GM19043 (cell line): ENCODE results near the gene ILDR1.

ENCODE experiments used
- ATAC-seq: cut with Tn5 transposase; IDR thresholded peaks from one replicate; pipeline ENCODE4 v1.9.1; 2021; ENCODE audit warnings: low read depth; ENCODE audit not compliant: unreplicated experiment

Gene ILDR1

DNA sequence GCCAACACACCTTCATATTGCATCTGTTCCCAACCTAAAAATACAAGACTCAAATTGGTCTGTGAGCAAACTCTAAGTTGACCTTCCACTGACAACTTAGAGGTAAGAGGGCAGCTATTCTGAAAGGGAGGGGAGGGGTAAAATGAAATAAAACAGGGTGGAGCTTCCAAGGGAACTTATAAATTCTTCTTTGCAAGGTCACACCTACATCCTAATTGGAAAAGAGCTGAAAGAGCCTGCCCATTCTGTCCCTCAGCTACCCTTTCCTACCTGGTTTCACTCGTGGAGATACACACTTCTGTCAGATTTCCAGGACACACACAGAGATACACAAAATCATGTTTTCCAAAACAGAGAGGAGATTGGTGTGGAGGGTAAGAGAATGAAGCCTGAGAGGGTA is 1.0 kb downstream of the ILDR1 start:
- no peak for ATAC-seq

GRCh38 chr3:122019493-122019892 is 2.6 kb downstream of the ILDR1 start:
- no peak for ATAC-seq

DNA sequence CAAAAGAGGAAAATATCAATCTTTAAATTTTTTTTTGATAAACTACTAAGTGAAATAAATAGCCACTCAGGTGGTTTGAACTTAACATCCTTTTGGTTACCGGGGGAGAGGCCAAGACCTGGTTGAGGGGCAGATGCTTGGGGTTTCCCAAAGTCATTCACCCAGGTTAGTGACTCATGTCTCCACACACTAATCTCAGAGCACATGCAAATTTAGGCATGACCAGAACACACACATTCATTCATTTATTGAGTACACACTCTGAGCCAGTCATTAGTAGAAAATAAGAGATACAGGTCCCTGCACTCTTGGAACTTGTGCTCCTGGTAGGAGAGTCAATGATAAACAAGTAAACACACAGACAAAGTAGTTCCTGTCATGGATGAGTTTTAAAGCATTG is 7.3 kb downstream of the ILDR1 start:
- ATAC-seq, result peak; percentile 84

- ATAC-seq, result no peak
Measured at GRCh38 chr3:122013448-122013925, 8.6 kb downstream of the ILDR1 start.

DNA sequence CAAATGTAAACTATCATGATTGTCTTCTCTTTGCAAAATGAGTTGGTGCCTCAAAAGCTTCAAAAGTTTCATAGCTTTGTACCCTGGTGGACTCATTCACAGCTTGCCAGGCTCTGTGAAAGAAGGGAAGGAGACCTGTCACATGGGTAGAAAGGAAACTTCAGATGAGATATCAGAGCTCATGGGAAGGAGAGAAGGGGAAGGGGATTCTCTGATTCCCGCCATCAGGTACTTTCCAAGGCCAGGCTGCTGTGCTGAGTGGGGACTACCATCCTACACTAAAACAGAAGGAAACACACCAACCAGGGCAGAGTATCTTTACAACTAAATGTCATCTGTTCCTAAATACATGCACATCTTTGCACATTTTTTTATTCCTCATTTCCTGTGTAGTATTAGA is 9.2 kb downstream of the ILDR1 start:
- no peak for ATAC-seq

- ATAC-seq, result no peak
Measured at GRCh38 chr3:122011396-122011795, 10.7 kb downstream of the ILDR1 start.

- ATAC-seq, result no peak
Measured at GRCh38 chr3:122010506-122010905, 11.5 kb downstream of the ILDR1 start.

- ATAC-seq, result no peak
Measured at GRCh38 chr3:122008166-122008565, 13.9 kb downstream of the ILDR1 start.

DNA sequence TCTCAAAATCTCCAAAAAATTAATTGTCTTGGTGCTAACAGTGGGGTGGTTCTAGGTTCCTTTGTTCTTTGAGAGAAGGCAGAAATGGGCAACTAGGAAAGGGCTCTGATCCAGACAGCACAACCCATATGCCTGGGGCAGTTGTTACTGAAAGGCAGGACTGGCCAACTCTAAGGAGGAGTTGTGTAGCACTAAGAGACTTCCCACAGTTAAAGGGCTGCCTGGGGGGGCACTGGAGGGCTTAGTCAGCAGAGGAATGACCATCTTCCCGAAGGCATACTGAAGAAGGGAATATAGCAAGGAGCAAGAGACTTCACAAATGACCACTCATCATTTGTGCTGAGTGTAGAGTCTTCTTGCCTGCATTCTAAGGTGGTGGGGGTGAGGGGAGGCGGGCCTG is 15.8 kb downstream of the ILDR1 start:
- ATAC-seq, result no peak

GRCh38 chr3:122004991-122005565 is 17.0 kb downstream of the ILDR1 start:
- no peak for ATAC-seq

- no peak for ATAC-seq
Measured at GRCh38 chr3:122004107-122004506, 17.9 kb downstream of the ILDR1 start.

DNA sequence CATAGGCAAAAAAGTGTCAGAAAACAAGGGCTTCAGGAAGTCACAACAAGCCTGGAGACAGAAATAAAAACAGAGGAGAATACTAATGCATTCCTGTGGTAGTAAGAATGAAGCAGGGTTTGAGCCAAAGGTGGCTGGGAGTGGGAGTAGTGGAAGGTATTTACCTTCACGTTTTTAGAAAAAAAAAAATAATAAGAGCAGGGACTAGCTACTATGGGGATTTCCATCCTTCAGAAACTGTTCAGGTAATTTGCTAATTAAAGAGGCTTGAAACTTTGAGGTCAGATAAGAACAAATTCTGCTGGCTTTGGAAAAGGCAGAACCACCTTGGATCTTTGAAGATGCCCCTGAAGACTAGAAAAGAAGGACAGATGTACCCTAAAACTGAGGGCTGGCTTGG is 18.4 kb downstream of the ILDR1 start:
- no peak for ATAC-seq

DNA sequence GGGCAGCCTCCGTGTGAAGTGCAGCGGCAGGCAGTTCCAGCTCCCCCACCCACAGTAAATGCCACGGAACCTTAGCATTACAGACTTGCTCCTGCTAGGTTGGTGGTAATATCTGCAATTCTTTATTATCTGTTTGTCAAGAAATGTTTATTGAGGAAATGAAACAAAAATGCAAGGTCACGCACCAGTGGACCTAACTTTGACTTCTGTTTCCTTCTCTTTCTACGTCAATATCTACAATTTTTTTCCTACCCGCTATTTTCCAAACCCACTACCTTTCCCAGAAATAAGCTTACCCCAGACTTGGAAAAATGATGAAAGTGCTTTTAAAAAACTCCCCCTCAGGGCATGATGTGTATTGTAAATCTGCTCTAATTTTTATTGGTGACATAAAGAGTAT is 18.9 kb downstream of the ILDR1 start:
- ATAC-seq, result no peak

DNA sequence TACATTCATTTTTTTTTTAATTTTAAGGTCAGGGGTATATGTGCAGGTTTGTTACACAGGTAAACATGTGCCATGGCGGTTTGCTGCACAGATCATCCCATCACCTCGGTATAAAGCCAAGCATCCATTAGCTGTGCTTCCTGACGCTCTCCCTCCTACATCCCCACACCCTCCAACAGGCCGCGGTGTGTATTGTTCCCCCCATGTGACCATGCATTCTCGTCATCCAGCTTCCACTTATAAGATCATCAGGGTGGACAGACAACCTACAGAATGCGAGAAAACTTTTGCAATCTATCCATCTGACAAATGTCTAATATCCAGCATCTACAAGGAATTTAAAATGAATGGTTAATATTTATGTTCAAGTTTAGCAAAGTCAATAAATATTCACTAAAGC is 19.4 kb downstream of the ILDR1 start:
- no peak for ATAC-seq

GRCh38 chr3:122001892-122002291 is 20.2 kb downstream of the ILDR1 start:
- no peak for ATAC-seq

DNA sequence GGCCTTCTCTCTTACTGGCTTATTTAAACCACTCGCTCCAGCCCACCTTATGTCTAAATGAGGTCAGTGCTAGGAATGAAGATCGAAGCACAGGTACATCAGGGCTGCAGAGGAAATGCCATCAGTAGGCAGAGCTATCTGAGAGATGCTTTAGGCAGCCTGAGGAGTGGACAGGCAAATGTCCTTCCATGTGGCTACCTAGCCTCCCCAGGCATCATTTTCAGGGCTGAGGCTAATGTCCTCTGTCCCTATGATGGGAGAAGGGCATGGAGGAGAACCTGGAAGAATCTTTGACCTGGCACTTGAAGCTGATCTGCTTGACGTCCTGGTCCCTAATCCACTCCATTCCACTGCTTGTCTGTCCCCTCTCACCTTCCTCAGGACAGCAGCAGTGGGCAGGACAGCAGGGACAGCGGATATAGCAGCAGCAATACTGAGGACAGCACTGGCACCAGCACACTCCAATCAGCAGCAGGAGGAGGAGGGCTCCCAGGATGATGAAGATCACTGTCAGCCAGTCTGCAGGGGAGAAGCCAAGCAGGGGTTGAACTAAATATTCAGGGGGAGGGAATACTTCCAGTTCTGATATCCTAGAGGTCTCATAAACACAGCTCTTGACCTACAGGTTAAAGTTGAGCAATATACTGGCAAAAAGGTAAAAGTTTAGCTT is 21.0 kb downstream of the ILDR1 start:
- ATAC-seq, result no peak

DNA sequence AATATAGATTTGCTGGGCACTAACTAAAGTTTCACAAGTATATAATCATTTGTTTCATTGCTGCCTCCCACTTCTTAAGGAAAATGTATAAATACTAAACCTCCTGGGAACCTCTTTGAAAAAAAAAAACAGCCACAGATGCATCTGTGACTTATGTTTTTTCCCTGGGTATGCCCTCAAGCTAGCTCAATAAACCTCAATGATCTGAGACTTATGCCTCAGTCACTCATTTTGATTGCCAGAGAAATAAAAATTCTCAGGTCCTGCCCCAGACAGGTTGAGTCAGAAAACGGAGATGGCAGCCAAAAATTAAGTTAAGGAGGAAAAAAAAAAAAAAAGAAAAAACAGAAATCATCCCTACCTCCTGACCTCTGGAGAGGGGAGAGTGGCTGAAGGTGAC is 22.1 kb downstream of the ILDR1 start:
- ATAC-seq, result no peak

DNA sequence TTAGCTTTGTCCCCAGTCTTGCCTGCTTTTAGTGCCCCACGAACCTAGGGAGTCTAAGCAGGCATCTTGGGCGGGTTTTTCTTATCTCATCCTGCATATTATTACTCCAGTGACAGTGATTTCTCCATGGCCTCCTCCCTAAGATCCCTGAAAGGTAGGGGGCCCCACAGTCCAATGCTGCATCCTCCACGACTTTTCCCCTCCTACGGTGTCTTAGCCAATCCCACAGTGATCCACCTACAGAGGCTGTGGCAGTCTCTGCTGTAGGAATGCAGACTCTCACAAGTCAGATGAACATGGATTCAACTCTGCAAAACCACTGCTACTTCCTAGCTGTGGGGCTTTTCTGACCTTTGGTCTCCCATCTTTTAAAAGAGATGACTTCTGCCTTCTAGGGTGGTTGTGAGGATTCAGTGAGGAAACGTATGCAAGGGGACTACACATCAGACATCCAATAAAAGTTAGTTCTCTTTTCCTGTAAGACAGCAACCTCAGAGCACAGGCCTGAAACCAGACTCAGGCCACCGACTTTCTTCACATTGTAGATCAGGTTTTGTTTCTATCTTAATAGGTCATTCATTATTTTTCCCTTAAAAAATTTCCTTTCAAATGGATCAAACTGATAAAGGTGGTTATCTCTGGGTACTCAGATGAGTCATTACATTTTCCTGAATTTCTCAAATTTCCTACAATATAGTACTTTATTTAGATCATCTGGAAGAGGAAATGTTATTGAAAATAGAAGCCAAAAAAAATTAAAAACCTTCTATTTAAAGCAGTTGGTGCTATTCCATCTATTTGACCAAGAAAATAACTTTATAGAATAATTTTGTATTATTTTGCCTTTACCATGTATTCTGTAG is 23.2 kb downstream of the ILDR1 start:
- ATAC-seq, result no peak

GRCh38 chr3:121998030-121998580 is 23.9 kb downstream of the ILDR1 start:
- ATAC-seq, result no peak

DNA sequence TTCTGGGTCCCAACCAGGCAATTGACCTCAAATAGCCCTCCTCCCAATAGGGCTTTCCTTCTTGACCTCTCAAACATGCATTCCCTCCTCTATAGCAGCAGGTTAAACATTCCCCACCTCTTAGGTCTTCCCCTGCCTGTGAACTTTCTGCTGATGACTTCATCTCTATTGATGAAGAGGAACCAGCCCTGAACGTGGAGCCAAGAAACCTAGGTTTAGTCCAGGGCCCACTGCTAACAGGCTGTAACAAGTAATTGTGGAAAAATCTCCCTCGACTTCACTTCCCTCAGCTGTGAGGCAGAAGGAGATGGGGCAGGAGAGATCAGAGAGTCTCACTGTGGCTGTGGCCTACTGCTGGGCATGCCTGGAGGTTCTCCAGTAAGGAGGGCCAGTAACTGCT is 24.7 kb downstream of the ILDR1 start:
- ATAC-seq, result no peak

DNA sequence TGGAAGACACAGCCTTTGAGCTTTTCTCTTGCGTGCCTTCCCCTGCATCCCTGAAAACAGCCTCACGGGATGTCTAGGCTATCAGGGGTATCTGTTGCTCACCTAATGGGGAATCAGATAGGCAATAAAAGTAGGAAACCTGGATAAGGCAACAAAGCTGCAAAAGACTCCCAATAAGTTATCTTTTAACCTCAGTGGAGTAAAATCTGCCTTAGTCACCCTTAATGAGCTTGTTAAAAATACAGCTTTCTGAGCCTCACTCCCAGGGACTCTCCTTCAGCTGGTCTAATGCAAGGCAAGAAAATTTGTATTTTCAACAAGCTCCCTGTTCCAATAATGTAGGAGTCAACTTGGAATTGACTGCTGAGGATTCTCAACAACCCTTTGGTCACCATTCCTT is 25.6 kb downstream of the ILDR1 start:
- ATAC-seq, result no peak
